Chondrocyte (in vitro differentiated cells): ENCODE measurements around the gene SH2D1A. TPM values are rescaled to one million over a fixed set of nuclear protein-coding genes. Genes with fewer than 3 reads are reported as not detected.

Experiments
- DNase-seq: peaks from one replicate; pipeline ENCODE4 v3.0.0; 2021; ENCODE audit warnings: mixed read lengths, low spot score
- H3K27ac Mint-ChIP-seq: one replicate; pipeline ENCODE4 v1.8.0; 2021; ENCODE audit warnings: mild to moderate bottlenecking, moderate library complexity, mixed read lengths; ENCODE audit not compliant: unreplicated experiment
- H3K27me3 Mint-ChIP-seq: 2 replicates; pipeline ENCODE4 v1.8.0; 2021; ENCODE audit warnings: low read depth, mixed read lengths
- H3K36me3 Mint-ChIP-seq: 2 replicates; pipeline ENCODE4 v1.8.0; 2021; ENCODE audit warnings: low read depth, mixed read lengths
- H3K4me1 Mint-ChIP-seq: 2 replicates; pipeline ENCODE4 v1.8.0; 2021; ENCODE audit warnings: low read depth, mild to moderate bottlenecking, mixed read lengths
- H3K4me3 Mint-ChIP-seq: one replicate; pipeline ENCODE4 v1.8.0; 2021; ENCODE audit warnings: mild to moderate bottlenecking, moderate library complexity, mixed read lengths; ENCODE audit not compliant: unreplicated experiment
- H3K9me3 Mint-ChIP-seq: 2 replicates; pipeline ENCODE4 v1.8.0; 2021; ENCODE audit warnings: low read depth, mixed read lengths
- CTCF ChIP-seq: fragments of 200-600 bp; sonication (generic); IDR thresholded peaks from 2 replicates; pipeline ENCODE4 v1.5.0; 2021; ENCODE audit warnings: antibody characterized with exemption, mild to moderate bottlenecking, moderate library complexity
- total RNA-seq: library from RNA; stranded (reverse); gene quantifications from 3 replicates; pipeline ENCODE4 v1.2.1, GENCODE V29; 2021

The SH2D1A gene
- total RNA-seq, 1 donor from 2014 or later: not detected

GRCh38 chrX:124337916-124338315 lies 8.4 kb upstream of the SH2D1A start:
- no peaks in the 10 kb centered on the region for H3K9me3 Mint-ChIP-seq
- no peak overlapping the region for H3K27ac Mint-ChIP-seq
- no peak overlapping the region for H3K4me3 Mint-ChIP-seq
- no peak for TF ChIP-seq CTCF
- H3K36me3 Mint-ChIP-seq: no peaks in the 10 kb centered on the region
- no peaks in the 10 kb centered on the region for H3K4me1 Mint-ChIP-seq
- no peak for DNase-seq
- H3K27me3 Mint-ChIP-seq: peaks cover 12% of the 10 kb centered on the region

- H3K27me3 Mint-ChIP-seq: peaks cover 12% of the 10 kb centered on the region
- no peaks in the 10 kb centered on the region for H3K9me3 Mint-ChIP-seq
- TF ChIP-seq CTCF: no peak
- no peak for DNase-seq
- H3K4me3 Mint-ChIP-seq: no peak overlapping the region
- H3K27ac Mint-ChIP-seq: no peak overlapping the region
- H3K36me3 Mint-ChIP-seq: no peaks in the 10 kb centered on the region
- no peaks in the 10 kb centered on the region for H3K4me1 Mint-ChIP-seq
Measured at GRCh38 chrX:124338733-124339514, 7.4 kb upstream of the SH2D1A start.

- Mint-ChIP-seq H3K36me3 (no peaks in the 10 kb centered on the region), H3K4me1 (no peaks in the 10 kb centered on the region), H3K9me3 (no peaks in the 10 kb centered on the region), H3K27me3 (peaks cover 6% of the 10 kb centered on the region), H3K27ac (no peak overlapping the region), H3K4me3 (no peak overlapping the region)
- no peak for TF ChIP-seq CTCF
- DNase-seq: no peak
Measured at GRCh38 chrX:124341396-124342132, 4.8 kb upstream of the SH2D1A start.

- DNase-seq: no peak
- Mint-ChIP-seq H3K27me3 (peaks cover 1% of the 10 kb centered on the region), H3K4me3 (no peak overlapping the region), H3K27ac (no peak overlapping the region), H3K9me3 (no peaks in the 10 kb centered on the region), H3K36me3 (no peaks in the 10 kb centered on the region), H3K4me1 (no peaks in the 10 kb centered on the region)
- no peak for TF ChIP-seq CTCF
Measured at GRCh38 chrX:124342174-124342867, 4.0 kb upstream of the SH2D1A start.

GRCh38 chrX:124343016-124343415 lies 3.3 kb upstream of the SH2D1A start:
- H3K27me3 Mint-ChIP-seq: no peaks in the 10 kb centered on the region
- no peak for TF ChIP-seq CTCF
- no peak overlapping the region for H3K27ac Mint-ChIP-seq
- H3K9me3 Mint-ChIP-seq: no peaks in the 10 kb centered on the region
- H3K4me1 Mint-ChIP-seq: no peaks in the 10 kb centered on the region
- no peaks in the 10 kb centered on the region for H3K36me3 Mint-ChIP-seq
- no peak for DNase-seq
- no peak overlapping the region for H3K4me3 Mint-ChIP-seq
